ENCODE results near the gene AGPAT1. TPM values are rescaled to one million over a fixed set of nuclear protein-coding genes. Genes with fewer than 3 reads are reported as not detected.
"Not testable (repeated sequence)": the region's sequence is repeated elsewhere in the genome, so short reads cannot be mapped to it uniquely, and the experiment has no call there.

Gene AGPAT1
- total RNA-seq, 1 donor from 2014 or later = 65.0 TPM

GRCh38 chr6:32198866-32199265, 23.0 kb upstream of the AGPAT1 start:
- DNase-seq (ENCODE audit: low spot score) = no peak

GRCh38 chr6:32198345-32198696, 22.4 kb upstream of the AGPAT1 start:
- no peak for DNase-seq (ENCODE audit: low spot score)

GRCh38 chr6:32196682-32197616, 21.1 kb upstream of the AGPAT1 start:
- DNase-seq (ENCODE audit: low spot score) = no peak

- DNase-seq (ENCODE audit: low spot score) = peak; percentile 90
These were observed 20.2 kb upstream of the AGPAT1 start for GRCh38 chr6:32195902-32196681.

- peak; percentile 100 for DNase-seq (ENCODE audit: low spot score)
These were observed 19.7 kb upstream of the AGPAT1 start for GRCh38 chr6:32195652-32195901.

GRCh38 chr6:32194825-32195651, 19.2 kb upstream of the AGPAT1 start:
- no peak for DNase-seq (ENCODE audit: low spot score)

- DNase-seq (ENCODE audit: low spot score) = no peak
These were observed 18.5 kb upstream of the AGPAT1 start for GRCh38 chr6:32194388-32194787.

GRCh38 chr6:32193096-32193495, 17.2 kb upstream of the AGPAT1 start:
- not testable (repeated sequence) for DNase-seq (ENCODE audit: low spot score)

GRCh38 chr6:32192608-32193039, 16.7 kb upstream of the AGPAT1 start, which contains the start of gene GPSM3:
Gene GPSM3, minus strand, starts transcription at chr6:32192643. Its CDS starts 130 bp downstream, at chr6:32192513.
- DNase-seq (ENCODE audit: low spot score) = peak; percentile 75

- no peak for DNase-seq (ENCODE audit: low spot score)
These were observed 16.1 kb upstream of the AGPAT1 start for GRCh38 chr6:32191696-32192607.

- DNase-seq (ENCODE audit: low spot score) = no peak
These were observed 15.2 kb upstream of the AGPAT1 start for GRCh38 chr6:32190911-32191677.

GRCh38 chr6:32190054-32190851, 14.4 kb upstream of the AGPAT1 start, which contains the start of gene PBX2:
Gene PBX2, minus strand, starts transcription at chr6:32190202. Its CDS starts 287 bp downstream, at chr6:32189915.
- peak; percentile 96 for DNase-seq (ENCODE audit: low spot score)

- DNase-seq (ENCODE audit: low spot score) = no peak
These were observed 13.8 kb upstream of the AGPAT1 start for GRCh38 chr6:32189742-32190053.

- no peak for DNase-seq (ENCODE audit: low spot score)
These were observed 13.3 kb upstream of the AGPAT1 start for GRCh38 chr6:32189069-32189741.

GRCh38 chr6:32188381-32189068, 12.6 kb upstream of the AGPAT1 start:
- no peak for DNase-seq (ENCODE audit: low spot score)

- not testable (repeated sequence) for DNase-seq (ENCODE audit: low spot score)
These were observed 12.0 kb upstream of the AGPAT1 start for GRCh38 chr6:32187725-32188380.

GRCh38 chr6:32187009-32187709, 11.3 kb upstream of the AGPAT1 start:
- no peak for DNase-seq (ENCODE audit: low spot score)

Data from ureter (tissue), 1 donor.